HL-60/S4 (cell line): ENCODE data around the gene RFLNA.

Experiments used
- in situ Hi-C: fragments of 300-500 bp; cut with MboI; formaldehyde crosslinking; loops from 2 replicates; pipeline ENCODE4 v1.14.3; 2022; ENCODE audit warnings: low sequenced_read_pairs

The RFLNA gene

DNA sequence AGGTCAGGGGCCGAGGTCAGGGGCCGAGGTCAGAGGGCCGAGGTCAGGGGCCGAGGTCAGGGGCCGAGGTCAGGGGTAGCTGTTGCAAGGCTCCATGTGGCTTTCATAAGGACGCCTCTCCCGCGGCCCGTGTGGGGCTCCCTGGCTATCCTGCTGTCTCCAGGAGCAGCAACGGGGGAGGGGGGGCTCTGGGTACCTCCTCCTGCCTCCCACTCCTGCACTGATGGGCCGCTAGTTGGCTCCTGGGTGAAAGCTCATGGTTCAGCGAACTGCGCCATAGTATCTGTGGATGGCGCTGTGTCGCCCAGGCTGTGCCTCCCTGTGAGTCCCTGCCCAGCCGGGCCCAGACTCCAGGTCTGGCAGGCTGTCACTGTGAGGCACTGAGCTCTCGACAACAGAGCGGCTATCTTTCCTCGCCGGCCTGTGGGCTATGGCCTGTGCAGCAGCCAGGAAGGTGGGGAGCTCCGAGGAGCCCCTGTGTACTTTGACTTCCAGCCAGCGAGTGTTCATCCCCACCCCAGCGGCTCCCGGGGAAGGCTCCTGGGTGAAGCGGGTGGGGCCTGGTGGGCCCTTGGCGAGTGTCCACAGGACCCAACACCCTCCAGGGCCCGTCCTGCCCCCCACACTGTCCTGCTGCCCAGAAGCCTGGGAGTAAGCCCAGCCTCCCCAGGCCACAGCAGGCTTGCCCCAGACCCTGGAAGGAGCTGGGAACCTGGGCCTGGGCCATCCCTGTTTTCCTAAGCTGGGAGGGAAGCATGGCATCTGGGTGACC lies 8.1 kb downstream of the RFLNA start:
- in situ Hi-C loops, result no loop called here

DNA sequence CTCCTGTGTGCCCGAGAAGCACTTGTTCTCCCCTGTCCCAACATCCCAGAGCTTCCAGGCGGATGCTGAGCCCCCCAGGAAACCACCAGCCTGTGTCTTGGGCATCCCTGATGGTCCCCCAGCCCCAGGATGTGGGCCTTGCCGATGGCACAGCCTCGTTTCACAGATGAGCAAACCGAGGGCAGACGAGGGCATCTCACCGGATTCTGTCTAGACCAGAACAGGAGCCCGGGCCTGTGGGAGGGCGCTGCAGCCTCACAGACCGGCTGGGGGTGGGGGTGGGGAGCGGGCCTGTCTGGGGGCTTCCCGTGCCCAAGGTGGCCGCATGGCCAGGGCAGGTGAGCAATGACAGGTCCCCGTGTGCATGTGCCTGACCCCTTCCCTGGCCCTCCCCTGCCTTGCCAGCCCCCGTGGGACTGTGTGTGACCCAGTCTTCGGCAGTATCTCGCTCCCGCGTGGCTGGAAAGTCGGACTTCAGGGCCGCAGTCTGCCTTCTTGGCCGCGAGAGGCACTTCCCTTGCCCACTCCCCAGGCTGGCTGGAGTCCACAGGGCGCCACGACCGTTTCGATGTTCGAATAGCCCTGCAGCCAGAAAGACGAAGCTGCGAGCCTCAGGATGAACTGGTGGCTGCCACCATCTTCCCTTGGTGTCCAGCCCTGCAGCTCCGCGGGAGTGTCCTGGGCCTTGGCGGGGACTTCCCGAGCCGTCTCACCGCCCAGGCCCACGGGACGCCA lies 8.9 kb downstream of the RFLNA start:
- in situ Hi-C loops, result no loop called here

DNA sequence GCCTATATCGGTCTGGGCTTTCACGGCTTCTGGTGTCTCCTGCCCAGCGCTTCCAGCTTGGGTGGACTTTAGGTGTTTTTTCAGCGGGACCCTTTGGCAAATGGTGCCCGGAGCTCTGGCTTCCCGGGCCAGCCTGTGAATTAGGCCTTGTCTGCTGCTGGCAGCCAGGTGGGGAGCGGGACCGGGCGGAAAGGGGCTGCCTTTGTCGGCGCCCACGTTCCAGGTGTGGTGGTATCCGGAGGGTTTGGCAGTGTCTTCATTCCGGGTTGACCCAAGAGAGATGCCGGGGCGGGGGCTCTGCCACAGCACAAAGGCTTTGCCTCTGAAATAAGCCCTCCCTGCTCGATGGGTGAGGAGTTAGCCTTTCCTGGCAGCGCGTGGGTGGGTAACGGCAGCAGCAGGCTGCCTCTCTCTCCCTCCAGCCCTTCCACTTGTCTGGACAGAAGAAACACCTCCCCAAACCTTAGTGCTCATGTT lies 9.5 kb downstream of the RFLNA start:
- in situ Hi-C loops, result no loop called here

DNA sequence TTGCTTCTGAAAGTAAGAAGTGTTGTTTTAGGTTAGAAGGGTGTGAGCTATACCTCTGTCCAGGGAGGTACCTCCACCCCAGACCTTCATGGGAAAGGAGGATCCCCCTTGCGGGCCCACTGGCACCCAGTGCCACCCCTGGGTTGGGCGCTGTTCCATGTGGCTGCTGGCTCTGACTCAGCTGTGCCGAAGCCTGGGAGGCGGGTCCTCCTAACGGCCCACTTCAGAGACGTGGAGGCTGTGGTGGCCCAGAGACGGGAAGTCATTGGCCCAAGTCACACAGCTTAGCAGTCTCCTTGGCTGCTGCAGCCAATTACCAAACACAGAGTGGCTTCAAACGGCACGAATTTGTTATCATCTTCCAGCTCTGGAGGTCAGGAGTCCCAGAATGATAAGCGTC lies 10.2 kb downstream of the RFLNA start:
- in situ Hi-C loops, result no loop called here

DNA sequence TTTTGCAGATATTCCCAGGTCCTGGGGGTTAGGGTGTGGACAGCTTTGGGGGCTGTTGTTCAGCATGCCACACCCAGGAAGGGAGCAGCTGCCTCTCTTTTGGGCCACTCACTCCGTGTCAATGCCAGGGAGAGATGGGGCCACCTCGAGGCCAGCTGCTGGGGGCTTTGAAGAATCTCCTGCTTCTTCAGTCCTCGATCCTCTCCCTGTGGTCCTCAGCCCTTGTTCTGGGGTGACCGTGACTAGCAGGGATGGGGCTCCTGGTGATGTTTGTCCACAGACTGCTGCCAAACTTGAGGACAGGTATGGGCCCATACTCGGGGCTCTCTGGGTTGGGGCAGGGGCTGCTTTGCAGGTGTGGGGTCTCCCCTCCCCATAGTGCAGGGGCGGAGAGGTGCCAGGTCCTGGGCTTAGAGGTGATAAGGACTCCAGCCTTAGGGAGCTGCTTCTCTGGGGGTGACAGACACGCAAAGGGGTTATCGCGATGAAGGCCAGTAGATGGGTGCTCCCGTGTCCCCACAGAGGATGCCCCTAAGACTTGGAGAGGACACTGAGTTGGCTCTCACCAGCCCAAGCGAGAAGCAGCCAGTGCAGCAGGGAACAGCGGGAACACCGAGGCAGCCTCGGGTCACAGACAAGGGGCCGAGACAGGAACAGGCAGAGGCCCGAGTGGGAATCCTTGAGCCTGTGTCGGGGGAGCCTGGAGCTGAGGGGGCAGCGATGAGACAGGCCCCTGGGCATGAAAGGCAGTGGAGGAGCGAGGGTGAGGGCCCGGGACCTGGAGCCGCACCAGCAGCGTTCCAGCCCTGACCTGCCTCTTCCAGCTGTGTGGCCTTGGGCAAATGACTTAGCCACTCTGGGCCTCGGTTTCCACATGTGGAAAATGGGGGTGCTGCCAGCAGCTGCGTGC lies 11.1 kb downstream of the RFLNA start:
- in situ Hi-C loops, result no loop called here

DNA sequence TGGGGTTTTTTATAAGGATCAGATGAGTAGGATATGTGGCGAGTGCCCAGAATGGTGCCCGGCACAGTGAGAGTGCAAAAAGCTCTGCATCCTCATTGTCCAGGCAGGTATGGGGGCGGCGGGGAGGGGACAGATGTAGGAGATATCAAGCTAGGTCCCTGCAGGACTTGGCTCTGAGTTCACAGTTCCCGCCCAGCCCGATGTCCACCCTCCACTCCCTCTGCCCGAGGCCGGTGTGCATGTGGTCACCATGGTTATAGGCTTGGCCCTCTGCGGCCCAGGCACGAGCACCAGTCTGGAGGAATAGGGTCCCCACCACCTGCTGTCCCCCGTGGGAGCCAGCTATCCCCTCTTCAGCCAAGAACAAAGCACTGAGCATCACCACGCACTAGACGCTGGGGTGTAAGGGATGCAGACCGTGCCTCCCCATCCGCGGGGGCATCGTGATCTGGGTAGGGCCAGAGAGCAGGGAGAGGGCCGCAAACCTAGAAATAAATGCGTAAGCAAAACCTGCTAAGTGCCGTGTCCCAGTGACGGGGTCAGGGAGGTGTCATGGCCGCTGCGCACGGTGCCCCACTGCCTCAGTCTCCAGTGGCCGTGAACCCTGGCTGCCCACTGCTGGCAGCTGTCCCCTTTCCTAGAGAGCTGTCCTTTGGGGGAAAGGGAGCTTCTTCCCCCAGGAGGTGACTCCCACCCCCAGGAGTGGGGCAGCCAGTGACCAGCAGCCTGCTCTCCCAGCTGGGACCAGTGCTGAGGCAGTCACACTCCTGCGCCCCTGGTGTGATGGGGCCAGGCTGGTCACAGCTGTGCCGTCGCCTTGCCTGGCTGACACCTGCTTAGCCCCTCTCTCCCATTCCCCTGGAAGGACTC lies 12.0 kb downstream of the RFLNA start:
- in situ Hi-C loops, result no loop called here

DNA sequence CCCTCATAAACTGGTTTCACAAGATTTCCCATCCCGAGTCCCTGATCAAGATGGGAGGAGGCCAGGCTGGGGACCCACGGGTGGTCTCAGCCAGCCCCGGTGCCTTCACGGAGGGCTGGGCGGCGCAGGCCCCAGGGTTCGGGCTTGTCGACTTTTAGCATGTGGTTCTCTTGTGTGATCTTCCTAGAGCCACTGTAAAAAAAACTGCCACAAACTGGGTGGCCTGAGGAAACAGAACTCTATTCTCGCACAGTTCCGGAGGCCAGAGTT lies 12.6 kb downstream of the RFLNA start:
- in situ Hi-C loops, result no loop called here

DNA sequence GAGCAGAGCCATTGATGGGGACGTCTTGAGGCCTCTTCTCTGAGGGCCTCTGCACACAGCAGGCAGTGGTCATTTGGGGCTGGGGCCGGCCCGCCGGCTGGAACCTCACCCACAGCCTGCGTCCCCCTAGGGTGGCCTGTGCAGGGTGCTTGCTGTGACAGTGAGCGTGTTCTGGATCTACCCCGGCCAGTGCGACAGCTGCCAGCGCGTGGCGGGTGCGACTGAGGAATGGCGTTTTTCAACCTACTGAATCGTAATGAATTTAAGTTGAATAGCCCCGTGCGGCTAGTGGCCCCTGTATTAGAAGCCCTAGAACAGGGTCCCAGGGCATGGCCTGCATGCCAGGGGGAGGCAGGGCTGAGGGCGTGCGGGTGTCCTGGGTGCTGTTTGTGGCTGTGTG lies 13.8 kb downstream of the RFLNA start:
- in situ Hi-C loops, result no loop called here

DNA sequence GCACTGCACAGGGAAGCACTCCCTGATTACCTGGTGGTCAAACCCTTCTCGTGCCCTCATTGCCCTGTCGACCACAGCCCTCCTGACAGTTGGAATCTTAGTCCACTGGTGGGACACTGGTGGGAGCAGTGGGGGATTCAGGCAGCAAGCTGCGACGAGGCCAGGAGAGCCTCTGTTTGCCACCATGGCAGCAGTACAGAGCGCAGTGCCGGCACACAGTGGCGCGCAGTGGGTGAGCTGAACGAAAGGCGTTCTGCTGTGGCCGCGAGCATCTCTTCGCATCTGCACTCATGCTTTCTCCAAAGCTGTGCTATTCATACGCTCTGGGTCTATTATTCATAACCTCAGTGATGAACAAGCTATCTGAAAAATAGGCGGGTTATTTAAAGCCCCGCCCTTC lies 14.3 kb downstream of the RFLNA start:
- in situ Hi-C loops, result no loop called here

DNA sequence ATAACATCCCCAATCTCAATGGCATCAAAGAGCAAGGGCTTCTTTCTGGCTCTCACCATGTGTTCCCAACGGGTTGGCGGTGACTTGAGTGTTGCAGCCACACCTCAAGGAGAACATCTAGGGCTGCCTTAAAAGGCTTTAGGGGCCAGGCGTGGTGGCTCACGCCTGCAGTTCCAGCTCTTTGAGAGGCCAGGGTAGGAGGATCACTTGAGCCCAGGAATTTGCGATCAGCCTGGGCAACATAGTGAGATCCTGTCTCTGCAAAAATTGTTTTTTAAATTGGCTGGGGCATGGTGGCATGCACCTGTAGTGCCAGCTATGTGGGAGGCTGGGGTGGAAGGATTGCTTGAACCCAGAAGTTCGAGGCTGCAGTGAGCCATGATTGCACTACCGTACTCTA lies 14.9 kb downstream of the RFLNA start:
- in situ Hi-C loops, result loop anchor here (10.0 kb wide), 1 partner anchor 255 kb away; no protein-coding TSS in a partner anchor

DNA sequence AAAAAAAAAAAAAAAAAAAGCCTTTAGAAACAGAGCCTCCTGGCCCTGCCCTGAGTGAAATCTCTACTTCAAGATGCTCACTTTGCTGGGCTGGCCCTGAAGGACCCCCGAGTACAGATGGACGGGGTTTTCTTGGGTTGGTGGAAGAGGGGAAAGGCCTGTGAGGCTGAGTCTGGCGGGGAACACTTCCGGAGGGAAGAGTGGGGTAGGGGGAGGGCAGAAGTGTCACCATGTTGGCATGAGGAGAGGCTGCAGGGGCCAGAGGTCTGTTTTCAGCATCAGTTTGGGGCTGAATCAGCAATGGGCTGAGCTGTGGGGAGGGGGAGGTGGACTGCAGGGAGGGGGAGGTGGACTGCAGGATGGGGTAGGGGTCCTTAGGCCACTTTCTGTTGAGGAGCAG lies 15.3 kb downstream of the RFLNA start:
- in situ Hi-C loops, result loop anchor here (10.0 kb wide), 1 partner anchor 255 kb away; no protein-coding TSS in a partner anchor

DNA sequence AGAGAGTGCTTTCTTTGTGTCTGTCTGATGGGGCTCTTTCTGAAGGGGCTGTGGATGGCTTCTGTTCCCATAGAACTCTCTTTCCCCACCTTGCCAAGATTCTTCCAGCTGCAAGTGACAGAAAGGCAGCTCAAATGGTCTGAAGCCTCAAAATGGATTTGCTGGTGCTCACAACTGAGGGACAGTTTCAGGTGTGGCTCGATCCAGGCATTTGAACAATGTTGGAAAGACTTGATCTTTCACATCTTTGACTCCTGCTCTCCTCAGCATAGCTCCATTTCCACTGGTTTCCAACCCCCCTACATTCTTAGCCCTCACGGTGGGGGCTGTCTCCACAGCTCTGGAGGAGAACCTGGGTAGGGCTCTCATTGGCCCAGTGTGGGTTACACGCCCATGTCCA lies 15.9 kb downstream of the RFLNA start:
- in situ Hi-C loops, result loop anchor here (10.0 kb wide), 1 partner anchor 256 kb away; no protein-coding TSS in a partner anchor

DNA sequence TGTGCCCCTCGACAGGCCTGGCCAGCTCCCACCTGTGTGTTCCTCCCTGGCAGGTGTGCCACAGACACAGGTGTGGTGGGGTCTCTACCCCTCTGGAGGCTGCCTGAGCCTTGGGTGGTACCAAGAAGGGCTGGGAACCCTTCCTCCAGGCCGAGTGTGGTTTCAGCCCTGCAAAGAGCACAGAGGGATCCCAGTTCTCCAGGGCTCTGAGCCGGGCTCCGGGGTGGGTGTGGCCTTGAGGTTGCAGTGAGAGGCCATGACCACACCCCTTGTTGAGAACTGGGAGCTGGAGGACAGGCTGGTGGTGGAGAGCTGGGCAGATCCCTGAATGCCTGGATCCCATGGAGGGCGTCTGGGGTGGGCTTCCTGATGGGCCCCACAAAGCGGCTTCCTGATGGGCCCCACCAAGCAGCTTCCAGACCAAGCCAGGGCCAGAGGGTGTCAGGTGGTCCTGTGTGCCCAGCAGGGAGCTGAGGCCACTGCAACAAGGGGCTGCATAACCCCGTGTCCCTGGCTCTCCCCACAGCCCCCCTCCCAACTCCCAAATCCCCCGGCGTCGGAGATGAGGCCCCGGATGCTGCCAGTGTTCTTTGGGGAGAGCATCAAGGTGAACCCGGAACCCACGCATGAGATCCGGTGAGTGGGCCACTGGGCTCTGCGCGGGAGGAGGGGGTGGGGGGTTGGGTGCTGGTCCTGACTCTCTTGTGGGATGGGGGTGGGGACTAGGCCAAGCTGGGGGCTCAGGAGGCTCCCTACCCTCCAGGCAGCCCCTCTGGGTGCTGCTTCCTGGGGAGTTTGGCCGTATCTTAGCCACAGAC lies 16.6 kb downstream of the RFLNA start:
- in situ Hi-C loops, result loop anchor here (10.0 kb wide), 1 partner anchor 257 kb away; no protein-coding TSS in a partner anchor

DNA sequence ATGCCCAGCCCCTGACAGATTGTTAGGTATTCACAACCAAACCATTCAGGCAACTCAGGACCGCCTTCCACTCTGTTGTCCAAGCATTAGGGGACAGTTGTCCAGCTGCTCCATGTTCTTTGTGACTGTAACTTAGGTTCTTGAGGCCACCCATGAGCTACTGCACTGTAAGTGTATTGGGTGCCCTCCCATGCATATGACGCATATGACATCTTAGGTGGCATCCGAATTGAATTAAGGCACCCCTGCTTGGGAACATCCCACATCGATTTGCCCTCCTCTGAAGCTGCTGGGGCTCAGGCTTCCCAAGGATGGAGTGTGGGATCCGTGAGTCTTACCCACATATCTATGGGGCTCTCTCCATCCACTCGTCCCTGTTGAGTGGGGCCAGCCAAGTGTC lies 17.7 kb downstream of the RFLNA start:
- in situ Hi-C loops, result loop anchor here (10.0 kb wide), 1 partner anchor 258 kb away; no protein-coding TSS in a partner anchor

DNA sequence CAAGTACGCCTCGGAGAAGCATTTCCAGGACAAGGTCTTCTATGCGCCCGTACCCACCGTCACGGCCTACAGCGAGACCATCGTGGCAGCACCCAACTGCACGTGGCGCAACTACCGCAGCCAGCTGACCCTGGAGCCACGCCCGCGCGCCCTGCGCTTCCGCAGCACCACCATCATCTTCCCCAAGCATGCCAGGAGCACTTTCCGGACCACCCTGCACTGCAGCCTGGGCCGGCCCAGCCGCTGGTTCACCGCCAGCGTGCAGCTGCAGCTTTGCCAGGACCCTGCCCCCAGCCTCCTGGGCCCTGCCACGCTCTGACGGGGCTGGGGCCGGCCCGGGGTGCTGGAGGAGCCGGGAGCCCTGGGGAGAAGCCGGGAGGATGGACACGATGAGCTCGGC lies 19.3 kb downstream of the RFLNA start:
- in situ Hi-C loops, result loop anchor here (10.0 kb wide), 1 partner anchor 259 kb away; no protein-coding TSS in a partner anchor

DNA sequence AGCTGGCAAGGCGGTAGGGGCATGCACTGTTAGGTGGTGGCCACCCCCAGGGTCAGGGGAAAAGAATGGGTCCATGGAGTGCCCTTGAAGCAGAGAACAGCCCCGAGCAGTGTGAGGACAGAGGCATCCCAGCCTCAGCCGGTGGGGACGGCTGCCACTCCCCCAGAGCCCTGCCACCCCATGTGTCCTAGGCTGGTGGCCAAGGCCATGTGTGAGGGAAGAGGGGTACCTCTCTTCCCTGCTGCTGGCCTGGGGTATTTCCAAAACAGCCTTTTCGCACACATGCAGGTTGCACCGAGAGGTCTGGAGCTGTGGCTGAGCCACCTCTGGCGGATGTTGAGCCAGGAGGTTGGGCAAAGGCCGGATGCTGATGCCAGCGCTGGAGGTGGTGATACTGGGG lies 19.9 kb downstream of the RFLNA start:
- in situ Hi-C loops, result loop anchor here (10.0 kb wide), 1 partner anchor 260 kb away; no protein-coding TSS in a partner anchor

DNA sequence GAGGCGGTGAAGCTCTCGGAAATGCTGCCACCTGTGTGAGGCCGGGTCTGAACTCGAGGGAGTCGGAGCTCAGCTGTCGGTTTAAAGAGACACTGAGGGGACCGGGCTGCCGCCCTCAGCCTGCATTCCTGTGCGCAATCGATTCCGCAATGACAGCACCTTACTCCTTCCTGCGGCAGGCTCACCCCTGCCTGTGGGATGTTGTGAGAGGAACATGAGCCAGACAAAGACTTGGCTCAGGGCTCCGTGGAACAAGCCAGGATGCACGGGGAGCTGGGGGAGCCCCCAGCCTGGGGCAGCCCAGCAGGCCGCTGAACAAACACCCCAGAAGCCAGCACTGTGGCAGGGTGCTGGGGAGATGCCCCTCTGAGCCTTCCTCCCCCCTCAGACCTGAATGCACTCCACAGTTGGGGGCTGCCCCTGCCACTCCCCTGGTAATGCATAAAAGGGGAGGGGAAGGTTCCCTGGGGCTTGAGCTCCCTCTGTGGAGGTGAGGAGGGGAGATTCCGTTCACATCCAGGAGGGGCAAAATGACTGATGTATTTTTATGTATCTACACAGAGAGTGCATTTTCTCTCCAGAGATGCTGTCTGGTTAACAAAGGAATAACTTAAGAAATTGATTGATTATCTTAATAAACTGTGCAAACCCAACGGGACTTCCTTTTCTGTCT lies 20.6 kb downstream of the RFLNA start:
- in situ Hi-C loops, result loop anchor here (10.0 kb wide), 1 partner anchor 261 kb away; no protein-coding TSS in a partner anchor

DNA sequence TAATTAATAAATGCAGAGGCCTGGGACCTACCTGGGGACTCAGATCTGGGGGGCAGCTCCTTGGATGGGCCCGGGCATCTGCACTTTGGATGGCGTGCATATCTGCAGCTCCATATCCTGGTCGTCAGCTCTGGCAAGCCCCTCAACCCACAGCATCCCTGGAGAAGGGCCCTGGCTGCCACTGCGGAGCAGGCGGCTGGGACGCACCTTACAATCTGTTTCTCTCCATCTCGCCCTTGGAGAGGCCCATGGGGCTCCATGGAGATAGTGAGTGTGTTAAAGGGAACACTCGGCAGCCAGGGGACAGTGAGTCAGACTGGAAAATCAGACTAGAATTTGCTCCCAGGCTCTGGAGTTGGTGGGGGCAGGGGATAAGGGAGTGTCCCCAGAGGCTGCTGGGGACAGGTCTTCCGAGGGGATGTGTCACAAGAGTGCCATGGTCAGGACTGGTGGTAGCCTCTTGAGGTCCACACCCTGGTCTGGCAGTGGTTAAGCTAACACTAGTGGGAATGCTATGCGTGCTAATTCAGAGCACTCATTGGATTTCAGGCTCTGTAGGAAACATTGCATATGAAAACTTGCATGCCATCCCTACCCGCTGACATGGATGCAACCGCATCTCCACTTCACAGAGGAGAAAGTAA lies 21.5 kb downstream of the RFLNA start:
- in situ Hi-C loops, result loop anchor here (10.0 kb wide), 1 partner anchor 262 kb away; no protein-coding TSS in a partner anchor
